HG03103 (cell line): ENCODE data around the gene TMEM150C.

Source experiments
- ATAC-seq: cut with Tn5 transposase; IDR thresholded peaks from one replicate; pipeline ENCODE4 v1.9.1; 2021; ENCODE audit warnings: low read depth; ENCODE audit not compliant: unreplicated experiment

TMEM150C gene

DNA sequence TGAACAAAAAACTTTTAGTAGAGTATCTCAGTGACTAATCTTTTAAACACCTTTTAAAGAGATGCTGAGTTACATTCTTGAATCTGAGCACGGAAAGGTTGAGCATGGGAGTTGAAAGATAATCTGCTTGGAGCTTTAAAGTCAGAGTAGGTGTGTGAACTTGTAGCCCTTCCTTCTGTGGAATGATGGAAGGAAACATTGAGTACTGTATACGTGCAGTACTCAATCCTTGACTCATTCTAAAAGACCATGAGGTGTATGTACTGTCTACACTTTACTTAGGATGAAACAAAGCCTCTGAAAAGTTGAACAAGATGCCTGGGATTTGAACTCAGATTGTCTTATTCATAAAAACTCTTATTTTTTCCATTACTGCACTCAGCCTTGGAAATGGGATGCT, 128.0 kb downstream of the TMEM150C start:
- no peak for ATAC-seq
